NCI-H510A treated with DMSO at 0.1 percent for 48 hours (cell line): ENCODE results near the gene TPMT.
A peak's percentile ranks its signal among the peaks of the same experiment; 100 is the strongest.

ENCODE experiments used
- DNase-seq: peaks from one replicate; lab custom pipeline; 2025; lab: John Stamatoyannopoulos, UW

TPMT gene

GRCh38 chr6:18117136-18117535 lies 37.7 kb downstream of the TPMT start:
- no peak for DNase-seq

GRCh38 chr6:18115356-18115755 lies 39.5 kb downstream of the TPMT start:
- DNase-seq = no peak

GRCh38 chr6:18110162-18110561 lies 44.7 kb downstream of the TPMT start:
- DNase-seq = no peak

- DNase-seq = no peak
Observed at GRCh38 chr6:18107061-18107460, 47.8 kb downstream of the TPMT start.

GRCh38 chr6:18102783-18103509 lies 51.9 kb downstream of the TPMT start:
- no peak for DNase-seq

GRCh38 chr6:18101873-18102272 lies 53.0 kb downstream of the TPMT start:
- DNase-seq = no peak

GRCh38 chr6:18101271-18101670 lies 53.6 kb downstream of the TPMT start:
- DNase-seq = no peak

- no peak for DNase-seq
Observed at GRCh38 chr6:18100296-18100695, 54.6 kb downstream of the TPMT start.

GRCh38 chr6:18099511-18099910 lies 55.4 kb downstream of the TPMT start:
- no peak for DNase-seq

GRCh38 chr6:18096423-18096822 lies 58.5 kb downstream of the TPMT start:
- no peak for DNase-seq

GRCh38 chr6:18091382-18091781 lies 63.5 kb downstream of the TPMT start:
- no peak for DNase-seq

GRCh38 chr6:18090349-18090786 lies 64.5 kb downstream of the TPMT start:
- no peak for DNase-seq

GRCh38 chr6:18088419-18089296 lies 66.2 kb downstream of the TPMT start:
- DNase-seq = peak; percentile 11

- DNase-seq = no peak
Observed at GRCh38 chr6:18087396-18088165, 67.3 kb downstream of the TPMT start.

- no peak for DNase-seq
Observed at GRCh38 chr6:18081025-18081668, 73.7 kb downstream of the TPMT start.

- no peak for DNase-seq
Observed at GRCh38 chr6:18080544-18080943, 74.3 kb downstream of the TPMT start.

- no peak for DNase-seq
Observed at GRCh38 chr6:18078866-18079265, 76.0 kb downstream of the TPMT start.
